OCI-LY3 (cell line): ENCODE results near the gene ZEB1.

Source experiments
- EZH2phosphoT487 ChIP-seq: fragments of 200-600 bp; shearing (Covaris generic); IDR thresholded peaks from 2 replicates; pipeline ENCODE4 v1.6.1; 2018; ENCODE audit warnings: antibody characterized with exemption, mixed run types, low read depth
- TF ChIP-seq, protein P1 (sequence below): fragments of 200-600, 300-600 bp; sonication (generic); IDR thresholded peaks from 2 replicates; pipeline ENCODE4 v1.5.1; 2014; ENCODE audit warnings: antibody characterized with exemption, low read length, low read depth

DNA sequence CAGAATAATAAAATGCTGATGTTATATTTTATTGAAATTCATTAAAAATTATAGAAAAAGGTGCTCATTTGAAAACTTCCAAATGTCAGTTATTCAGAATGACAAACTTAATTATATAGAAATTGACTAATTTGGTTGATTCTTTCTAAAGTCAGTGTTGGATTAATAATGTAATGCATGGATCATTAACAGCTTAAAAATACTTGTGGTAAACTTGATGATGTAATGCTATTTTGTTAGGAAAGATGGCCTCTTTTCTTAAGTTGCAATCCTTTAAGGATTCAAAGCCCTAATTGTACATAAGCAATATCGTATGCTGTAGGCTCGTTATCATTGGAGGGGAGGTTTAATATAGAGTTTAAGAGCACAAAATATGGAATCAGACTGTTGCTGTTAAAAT is 141.2 kb downstream of the ZEB1 start:
- TF ChIP-seq, protein P1, sequence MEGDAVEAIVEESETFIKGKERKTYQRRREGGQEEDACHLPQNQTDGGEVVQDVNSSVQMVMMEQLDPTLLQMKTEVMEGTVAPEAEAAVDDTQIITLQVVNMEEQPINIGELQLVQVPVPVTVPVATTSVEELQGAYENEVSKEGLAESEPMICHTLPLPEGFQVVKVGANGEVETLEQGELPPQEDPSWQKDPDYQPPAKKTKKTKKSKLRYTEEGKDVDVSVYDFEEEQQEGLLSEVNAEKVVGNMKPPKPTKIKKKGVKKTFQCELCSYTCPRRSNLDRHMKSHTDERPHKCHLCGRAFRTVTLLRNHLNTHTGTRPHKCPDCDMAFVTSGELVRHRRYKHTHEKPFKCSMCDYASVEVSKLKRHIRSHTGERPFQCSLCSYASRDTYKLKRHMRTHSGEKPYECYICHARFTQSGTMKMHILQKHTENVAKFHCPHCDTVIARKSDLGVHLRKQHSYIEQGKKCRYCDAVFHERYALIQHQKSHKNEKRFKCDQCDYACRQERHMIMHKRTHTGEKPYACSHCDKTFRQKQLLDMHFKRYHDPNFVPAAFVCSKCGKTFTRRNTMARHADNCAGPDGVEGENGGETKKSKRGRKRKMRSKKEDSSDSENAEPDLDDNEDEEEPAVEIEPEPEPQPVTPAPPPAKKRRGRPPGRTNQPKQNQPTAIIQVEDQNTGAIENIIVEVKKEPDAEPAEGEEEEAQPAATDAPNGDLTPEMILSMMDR: no peak
- TF ChIP-seq EZH2phosphoT487: no peak
